Thyroid gland (tissue), 4 donors: ENCODE measurements around the gene ZNF700. TPM values are rescaled to one million over a fixed set of nuclear protein-coding genes. Genes with fewer than 3 reads are reported as not detected.
"Not testable (repeated sequence)": the region's sequence is repeated elsewhere in the genome, so short reads cannot be mapped to it uniquely, and the experiment has no call there.

ENCODE experiments used
- DNase-seq, 2 donors: peaks; one replicate each; pipeline ENCODE4 v3.0.0-alpha.2; 2019
- H3K27ac ChIP-seq, 3 donors: fragments of 200-600 bp; sonication (generic); 1 replicate in 2 of 3; 2 replicates in 1 of 3; pipeline ENCODE4 v1.5.1; 2016 to 2019; ENCODE audit warnings: mild to moderate bottlenecking in 1 of 3, moderate library complexity in 1 of 3
- H3K27me3 ChIP-seq: fragments of 200-600 bp; sonication (generic); one replicate; pipeline ENCODE4 v1.5.1; 2019
- H3K36me3 ChIP-seq, 2 donors: fragments of 200-600 bp; sonication (generic); one replicate each; pipeline ENCODE4 v1.5.1; 2016 to 2019
- H3K4me1 ChIP-seq, 2 donors: fragments of 200-600 bp; sonication (generic); one replicate each; pipeline ENCODE4 v1.5.1; 2017 to 2019
- H3K4me3 ChIP-seq, 3 donors: fragments of 200-600 bp; sonication (generic); replicated peaks in 1 of 3; 1 replicate in 2 of 3; 2 replicates in 1 of 3; pipeline ENCODE4 v1.5.1; 2016; ENCODE audit warnings: mild to moderate bottlenecking in 1 of 3
- H3K9me3 ChIP-seq: fragments of 200-600 bp; sonication (generic); one replicate; pipeline ENCODE4 v1.5.1; 2017
- CTCF ChIP-seq, 6 experiments: fragments of 200-600 bp in 3 of 6; fragments of 450-650 bp in 3 of 6; sonication (generic) in 3 of 6; IDR thresholded peaks; one replicate each; pipeline ENCODE4 v1.5.1; 2016 to 2019; ENCODE audit warnings: antibody characterized with exemption in 6 of 6, mild to moderate bottlenecking in 2 of 6, inconsistent platforms in 1 of 6, moderate library complexity in 1 of 6
- POLR2A ChIP-seq, 2 donors: fragments of 450-650 bp; IDR thresholded peaks; one replicate each; pipeline ENCODE4 v1.6.1; 2017; ENCODE audit warnings: antibody characterized with exemption in 2 of 2, mild to moderate bottlenecking in 2 of 2, moderate library complexity in 1 of 2
- WGBS, 2 donors: methylation state at CpG; one replicate each; pipeline ENCODE4 v1.1.5; 2017; 5-methylcytosine and 5-hydroxymethylcytosine counted together
- intact Hi-C: fragments of 100-400 bp; cut with DNase I; formaldehyde crosslinking; loops from one replicate; pipeline ENCODE4 v1.15.1; 2023
- total RNA-seq, 4 donors: library from RNA; depleted of rRNA; stranded (reverse); fragments of >200 nt; gene quantifications; one replicate each; pipeline ENCODE4 v1.2.3, GENCODE V29; 2016

Gene ZNF700
- total RNA-seq, 4 donors from 2014 or later, result 10.9 to 23.1 (median 16.0) TPM

- Histone ChIP-seq H3K4me1 (no peaks in the 10 kb centered on the region), H3K27ac (no peak overlapping the region), H3K4me3 (no peak overlapping the region), H3K27me3 (no peaks in the 10 kb centered on the region), H3K9me3 (no peaks in the 10 kb centered on the region), H3K36me3 (no peaks in the 10 kb centered on the region)
- DNase-seq, result no peak
- TF ChIP-seq CTCF (IDR thresholded peaks at IDR 0.05) (no peak), POLR2A (IDR thresholded peaks at IDR 0.05) (no peak)
- WGBS, 2 donors, result 94 to 95% methylated on average over 6 of the region's 6 CpGs
- intact Hi-C loops, result no loop called here
These were observed 30.1 kb upstream of the ZNF700 start for GRCh38 chr19:11894851-11895250.

- intact Hi-C loops, result no loop called here
These were observed 22.7 kb upstream of the ZNF700 start for GRCh38 chr19:11902228-11902627.

DNA sequence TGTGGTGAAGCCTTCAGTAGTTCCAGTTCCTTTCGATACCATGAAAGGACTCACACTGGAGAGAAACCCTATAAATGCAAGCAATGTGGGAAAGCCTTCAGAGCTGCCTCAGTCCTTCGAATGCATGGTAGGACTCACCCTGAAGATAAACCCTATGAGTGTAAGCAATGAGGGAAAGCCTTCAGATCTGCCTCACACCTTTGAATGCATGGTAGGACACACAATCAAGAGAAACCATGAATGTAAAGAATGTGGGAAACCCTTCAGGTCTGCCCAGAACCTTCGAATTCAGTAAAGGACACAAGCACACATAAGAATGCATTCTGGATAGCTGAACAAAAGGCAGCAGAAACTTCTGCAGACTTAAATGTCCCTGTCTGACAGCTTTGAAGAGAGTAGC, 19.0 kb upstream of the ZNF700 start:
- Histone ChIP-seq H3K27ac (no peak overlapping the region), H3K4me3 (no peak overlapping the region), H3K9me3 (peaks cover 11% of the 10 kb centered on the region), H3K27me3 (no peaks in the 10 kb centered on the region), H3K36me3 (peaks cover 20 to 22% of the 10 kb centered on the region in 2 donors), H3K4me1 (no peaks in the 10 kb centered on the region)
- intact Hi-C loops, result no loop called here
- no peak for DNase-seq
- WGBS, 2 donors, result 94 to 96% methylated on average over 3 of the region's 3 CpGs
- TF ChIP-seq POLR2A (IDR thresholded peaks at IDR 0.05) (no peak), CTCF (IDR thresholded peaks at IDR 0.05) (no peak)

More at GRCh38 chr19:11902228-11902627, 22.7 kb upstream of the ZNF700 start:
- H3K27me3 ChIP-seq, result no peaks in the 10 kb centered on the region
- TF ChIP-seq POLR2A (IDR thresholded peaks at IDR 0.05) (no peak), CTCF (IDR thresholded peaks at IDR 0.05) (no peak)
- H3K36me3 ChIP-seq, result peaks cover 20 to 22% of the 10 kb centered on the region in 2 donors
- DNase-seq, result no peak
- no peak overlapping the region for H3K27ac ChIP-seq
- H3K4me3 ChIP-seq, result no peak overlapping the region
- WGBS, 2 donors, result 94 to 98% methylated on average over 3 of the region's 3 CpGs
- peaks cover 11% of the 10 kb centered on the region for H3K9me3 ChIP-seq
- H3K4me1 ChIP-seq, result no peaks in the 10 kb centered on the region

DNA sequence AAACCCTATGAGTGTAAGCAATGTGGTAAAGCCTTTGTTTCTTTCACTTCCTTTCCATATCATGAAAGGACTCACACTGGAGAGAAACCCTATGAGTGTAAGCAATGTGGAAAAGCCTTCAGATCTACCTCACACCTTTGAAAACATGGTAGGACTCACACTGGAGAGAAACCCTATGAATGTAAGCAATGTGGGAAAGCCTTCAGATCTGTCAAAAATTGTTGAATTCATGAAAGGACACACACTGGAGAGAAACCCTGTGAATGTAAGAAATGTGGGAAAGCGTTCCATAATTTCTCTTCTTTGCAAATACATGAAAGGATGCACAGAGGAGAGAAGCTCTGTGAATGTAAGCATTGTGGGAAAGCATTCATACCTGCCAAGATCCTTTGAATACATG, 13.0 kb upstream of the ZNF700 start:
- not testable (repeated sequence) for H3K4me1 ChIP-seq, DNase-seq, H3K4me3 ChIP-seq, H3K27ac ChIP-seq, H3K27me3 ChIP-seq, H3K9me3 ChIP-seq, H3K36me3 ChIP-seq
- intact Hi-C loops, result loop anchor here (10.0 kb wide), 1 partner anchor 163 kb away; no protein-coding TSS in a partner anchor
- 96 to 100% methylated on average over 1 of the region's 1 CpG for WGBS, 2 donors

- H3K9me3 ChIP-seq, H3K27ac ChIP-seq, H3K4me3 ChIP-seq, H3K27me3 ChIP-seq, H3K4me1 ChIP-seq, H3K36me3 ChIP-seq, DNase-seq: not testable (repeated sequence)
- WGBS, 2 donors, result 95 to 96% methylated on average over 3 to 4 of the region's 4 CpGs
- intact Hi-C loops, result loop anchor here (10.0 kb wide), 1 partner anchor 160 kb away; no protein-coding TSS in a partner anchor
These were observed 10.4 kb upstream of the ZNF700 start for GRCh38 chr19:11914417-11915051.

DNA sequence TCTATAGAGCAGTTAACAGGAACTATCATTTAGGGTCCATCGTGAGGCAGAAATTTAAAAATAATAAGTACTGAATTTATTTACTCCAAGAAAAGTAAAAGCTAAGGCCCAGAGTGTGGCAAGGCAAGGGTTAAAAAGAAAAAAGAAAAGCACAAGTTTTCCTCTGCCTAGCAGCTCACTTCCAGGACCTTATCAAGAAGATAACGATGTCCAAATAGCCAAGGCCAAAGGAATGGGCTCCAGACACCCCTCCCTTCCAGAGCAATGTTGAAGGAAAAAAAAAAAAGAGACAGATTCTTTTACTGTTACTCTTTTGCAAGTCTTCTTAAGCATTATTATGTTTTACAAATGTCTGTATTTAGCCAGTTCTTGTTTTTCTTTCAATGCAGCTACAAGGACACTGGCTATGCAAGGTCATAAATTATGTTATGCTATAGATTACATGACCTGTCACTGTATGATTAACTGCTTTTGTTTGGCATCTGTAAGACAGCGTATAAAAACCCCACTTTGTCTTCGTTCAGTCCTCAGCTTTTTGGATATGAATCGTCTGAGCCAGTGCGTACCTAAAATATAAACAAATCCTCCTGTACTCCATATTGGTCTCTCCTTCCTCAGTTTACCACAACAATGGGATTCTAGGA, 2.9 kb upstream of the ZNF700 start:
- H3K27ac ChIP-seq, result no peak overlapping the region
- DNase-seq, result no peak
- H3K4me3 ChIP-seq, result no peak overlapping the region
- H3K27me3 ChIP-seq, result no peaks in the 10 kb centered on the region
- H3K9me3 ChIP-seq, result no peaks in the 10 kb centered on the region
- peaks cover 5 to 21% of the 10 kb centered on the region in 2 donors for H3K4me1 ChIP-seq
- H3K36me3 ChIP-seq, result no peaks in the 10 kb centered on the region
- WGBS, 2 donors, result 63 to 64% methylated on average over 6 of the region's 6 CpGs
- no peak for TF ChIP-seq POLR2A (IDR thresholded peaks at IDR 0.05)
- TF ChIP-seq CTCF (IDR thresholded peaks at IDR 0.05), result no peak
- intact Hi-C loops, result loop anchor here (2.0 kb wide), 1 partner anchor 67 kb away; no protein-coding TSS in a partner anchor

DNA sequence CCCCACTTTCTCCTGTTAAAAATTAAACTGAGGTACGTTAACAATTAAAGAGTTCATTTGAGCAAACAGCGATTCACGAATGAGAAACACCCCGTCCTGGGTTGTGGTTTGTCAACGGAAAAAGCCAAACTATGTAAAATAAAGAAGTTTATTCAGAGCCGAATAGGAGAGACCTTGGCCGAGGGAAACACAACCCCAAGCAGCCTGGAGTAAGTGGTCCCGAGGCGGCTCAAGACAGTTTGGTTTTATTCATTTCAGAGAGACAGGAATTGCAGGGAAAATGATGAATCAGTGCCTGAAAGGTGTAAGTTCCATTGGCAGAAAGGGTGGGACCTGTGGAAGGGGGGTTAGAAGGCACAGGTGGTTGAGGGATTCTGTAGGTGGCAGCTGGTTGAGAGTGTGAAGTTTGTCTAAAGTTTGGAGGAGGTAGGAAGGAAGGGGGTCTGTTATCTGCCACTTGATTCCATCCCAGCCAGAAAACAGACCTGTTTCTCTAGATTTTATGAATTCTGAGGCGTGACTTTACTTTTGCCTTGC, 812 bp downstream of the ZNF700 start:
- intact Hi-C loops, H3K27me3 ChIP-seq, H3K9me3 ChIP-seq, DNase-seq, H3K36me3 ChIP-seq: not testable (repeated sequence)
- H3K4me3 ChIP-seq, result peak overlapping the region; percentile 83 to 93 (median 89)
- H3K4me1 ChIP-seq, result peaks cover 5 to 23% of the 10 kb centered on the region in 2 donors
- WGBS, 2 donors, result 6 to 8% methylated on average over 10 of the region's 10 CpGs
- peak overlapping the region; percentile 83 to 90 (median 86) for H3K27ac ChIP-seq
